ENCODE data around the gene SCP2. TPM values are rescaled to one million over a fixed set of nuclear protein-coding genes. Genes with fewer than 3 reads are reported as not detected.
"Not testable (repeated sequence)": the region's sequence is repeated elsewhere in the genome, so short reads cannot be mapped to it uniquely, and the experiment has no call there.

Gene SCP2
- total RNA-seq, 1 experiment from 2014 or later: 56.4 TPM

DNA sequence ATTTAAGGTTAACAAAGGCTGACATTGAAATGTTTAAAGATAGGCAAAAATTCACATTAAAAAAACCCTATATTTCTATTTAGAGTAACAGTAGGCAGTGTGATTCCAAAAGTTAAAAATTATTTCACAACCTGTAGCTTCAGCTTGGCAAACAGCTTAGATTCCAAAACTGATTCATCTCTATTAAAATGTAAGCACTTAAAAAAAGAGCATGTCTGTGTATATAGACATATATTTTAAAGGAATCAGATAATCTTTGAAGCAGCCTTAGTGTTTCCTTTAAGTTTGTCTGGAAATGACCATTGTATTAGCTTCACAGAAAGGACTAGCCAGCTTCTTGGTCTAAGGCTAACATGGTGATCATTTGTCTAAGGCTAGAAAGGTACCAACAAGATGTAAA lies 65.7 kb downstream of the SCP2 start:
- H3K27ac Mint-ChIP-seq; H3K36me3 Mint-ChIP-seq; H3K4me3 Mint-ChIP-seq; ATAC-seq; H3K4me1 Mint-ChIP-seq; POLR2A ChIA-PET; H3K27me3 Mint-ChIP-seq (ENCODE audit: low read depth); DNase-seq (ENCODE audit: low spot score): not testable (repeated sequence)
- peaks cover 12% of the 10 kb centered on the region for H3K9me3 Mint-ChIP-seq
- CTCF ChIA-PET: interaction anchor here (1.0 kb wide), 1 partner anchor 194 kb away, joined by 3 read pairs; no protein-coding TSS in a partner anchor

GRCh38 chr1:52994656-52995055 lies 67.6 kb downstream of the SCP2 start:
- Mint-ChIP-seq H3K4me1 (no peaks in the 10 kb centered on the region), H3K27me3 (ENCODE audit: low read depth) (no peaks in the 10 kb centered on the region), H3K27ac (no peak overlapping the region), H3K9me3 (peaks cover 12% of the 10 kb centered on the region), H3K4me3 (no peak overlapping the region), H3K36me3 (no peaks in the 10 kb centered on the region)
- no peak for DNase-seq (ENCODE audit: low spot score)
- TF ChIP-seq, protein P1, sequence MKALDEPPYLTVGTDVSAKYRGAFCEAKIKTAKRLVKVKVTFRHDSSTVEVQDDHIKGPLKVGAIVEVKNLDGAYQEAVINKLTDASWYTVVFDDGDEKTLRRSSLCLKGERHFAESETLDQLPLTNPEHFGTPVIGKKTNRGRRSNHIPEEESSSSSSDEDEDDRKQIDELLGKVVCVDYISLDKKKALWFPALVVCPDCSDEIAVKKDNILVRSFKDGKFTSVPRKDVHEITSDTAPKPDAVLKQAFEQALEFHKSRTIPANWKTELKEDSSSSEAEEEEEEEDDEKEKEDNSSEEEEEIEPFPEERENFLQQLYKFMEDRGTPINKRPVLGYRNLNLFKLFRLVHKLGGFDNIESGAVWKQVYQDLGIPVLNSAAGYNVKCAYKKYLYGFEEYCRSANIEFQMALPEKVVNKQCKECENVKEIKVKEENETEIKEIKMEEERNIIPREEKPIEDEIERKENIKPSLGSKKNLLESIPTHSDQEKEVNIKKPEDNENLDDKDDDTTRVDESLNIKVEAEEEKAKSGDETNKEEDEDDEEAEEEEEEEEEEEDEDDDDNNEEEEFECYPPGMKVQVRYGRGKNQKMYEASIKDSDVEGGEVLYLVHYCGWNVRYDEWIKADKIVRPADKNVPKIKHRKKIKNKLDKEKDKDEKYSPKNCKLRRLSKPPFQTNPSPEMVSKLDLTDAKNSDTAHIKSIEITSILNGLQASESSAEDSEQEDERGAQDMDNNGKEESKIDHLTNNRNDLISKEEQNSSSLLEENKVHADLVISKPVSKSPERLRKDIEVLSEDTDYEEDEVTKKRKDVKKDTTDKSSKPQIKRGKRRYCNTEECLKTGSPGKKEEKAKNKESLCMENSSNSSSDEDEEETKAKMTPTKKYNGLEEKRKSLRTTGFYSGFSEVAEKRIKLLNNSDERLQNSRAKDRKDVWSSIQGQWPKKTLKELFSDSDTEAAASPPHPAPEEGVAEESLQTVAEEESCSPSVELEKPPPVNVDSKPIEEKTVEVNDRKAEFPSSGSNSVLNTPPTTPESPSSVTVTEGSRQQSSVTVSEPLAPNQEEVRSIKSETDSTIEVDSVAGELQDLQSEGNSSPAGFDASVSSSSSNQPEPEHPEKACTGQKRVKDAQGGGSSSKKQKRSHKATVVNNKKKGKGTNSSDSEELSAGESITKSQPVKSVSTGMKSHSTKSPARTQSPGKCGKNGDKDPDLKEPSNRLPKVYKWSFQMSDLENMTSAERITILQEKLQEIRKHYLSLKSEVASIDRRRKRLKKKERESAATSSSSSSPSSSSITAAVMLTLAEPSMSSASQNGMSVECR (CRISPR knock-in tag; IDR thresholded peaks at IDR 0.05; ENCODE audit: borderline replicate concordance): no peak
- TF ChIP-seq CBFB (CRISPR knock-in tag; IDR thresholded peaks at IDR 0.05; ENCODE audit: low read depth): no peak
- no peak for TF ChIP-seq ZBTB21 (CRISPR knock-in tag; IDR thresholded peaks at IDR 0.05; ENCODE audit: borderline replicate concordance)
- TF ChIP-seq, protein P2, sequence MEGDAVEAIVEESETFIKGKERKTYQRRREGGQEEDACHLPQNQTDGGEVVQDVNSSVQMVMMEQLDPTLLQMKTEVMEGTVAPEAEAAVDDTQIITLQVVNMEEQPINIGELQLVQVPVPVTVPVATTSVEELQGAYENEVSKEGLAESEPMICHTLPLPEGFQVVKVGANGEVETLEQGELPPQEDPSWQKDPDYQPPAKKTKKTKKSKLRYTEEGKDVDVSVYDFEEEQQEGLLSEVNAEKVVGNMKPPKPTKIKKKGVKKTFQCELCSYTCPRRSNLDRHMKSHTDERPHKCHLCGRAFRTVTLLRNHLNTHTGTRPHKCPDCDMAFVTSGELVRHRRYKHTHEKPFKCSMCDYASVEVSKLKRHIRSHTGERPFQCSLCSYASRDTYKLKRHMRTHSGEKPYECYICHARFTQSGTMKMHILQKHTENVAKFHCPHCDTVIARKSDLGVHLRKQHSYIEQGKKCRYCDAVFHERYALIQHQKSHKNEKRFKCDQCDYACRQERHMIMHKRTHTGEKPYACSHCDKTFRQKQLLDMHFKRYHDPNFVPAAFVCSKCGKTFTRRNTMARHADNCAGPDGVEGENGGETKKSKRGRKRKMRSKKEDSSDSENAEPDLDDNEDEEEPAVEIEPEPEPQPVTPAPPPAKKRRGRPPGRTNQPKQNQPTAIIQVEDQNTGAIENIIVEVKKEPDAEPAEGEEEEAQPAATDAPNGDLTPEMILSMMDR (IDR thresholded peaks at IDR 0.05): no peak
- no peak for TF ChIP-seq FOXJ3 (CRISPR knock-in tag; IDR thresholded peaks at IDR 0.05; ENCODE audit: borderline replicate concordance)
- POLR2A ChIA-PET: no interaction called here
- CTCF ChIA-PET: no interaction called here
- ATAC-seq: no peak

- DNase-seq (ENCODE audit: low spot score) (no peak), ATAC-seq (no peak)
- POLR2A ChIA-PET: no interaction called here
- Mint-ChIP-seq H3K9me3 (peaks cover 8% of the 10 kb centered on the region), H3K27me3 (ENCODE audit: low read depth) (no peaks in the 10 kb centered on the region), H3K4me3 (no peak overlapping the region), H3K36me3 (no peaks in the 10 kb centered on the region), H3K27ac (no peak overlapping the region), H3K4me1 (no peaks in the 10 kb centered on the region)
- CTCF ChIA-PET: no interaction called here
- TF ChIP-seq ZNF423 (CRISPR knock-in tag; IDR thresholded peaks at IDR 0.05) (no peak), TP53 (CRISPR knock-in tag; IDR thresholded peaks at IDR 0.05) (no peak), ATF1 (CRISPR knock-in tag; IDR thresholded peaks at IDR 0.05) (no peak), TEAD1 (CRISPR knock-in tag; IDR thresholded peaks at IDR 0.05) (no peak), SP1 (CRISPR knock-in tag; conservative IDR thresholded peaks at IDR 0.05) (no peak), ZNF317 (CRISPR knock-in tag; IDR thresholded peaks at IDR 0.05; ENCODE audit: borderline replicate concordance, low read depth) (no peak)
- TF ChIP-seq, protein P3, sequence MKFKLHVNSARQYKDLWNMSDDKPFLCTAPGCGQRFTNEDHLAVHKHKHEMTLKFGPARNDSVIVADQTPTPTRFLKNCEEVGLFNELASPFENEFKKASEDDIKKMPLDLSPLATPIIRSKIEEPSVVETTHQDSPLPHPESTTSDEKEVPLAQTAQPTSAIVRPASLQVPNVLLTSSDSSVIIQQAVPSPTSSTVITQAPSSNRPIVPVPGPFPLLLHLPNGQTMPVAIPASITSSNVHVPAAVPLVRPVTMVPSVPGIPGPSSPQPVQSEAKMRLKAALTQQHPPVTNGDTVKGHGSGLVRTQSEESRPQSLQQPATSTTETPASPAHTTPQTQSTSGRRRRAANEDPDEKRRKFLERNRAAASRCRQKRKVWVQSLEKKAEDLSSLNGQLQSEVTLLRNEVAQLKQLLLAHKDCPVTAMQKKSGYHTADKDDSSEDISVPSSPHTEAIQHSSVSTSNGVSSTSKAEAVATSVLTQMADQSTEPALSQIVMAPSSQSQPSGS (CRISPR knock-in tag; IDR thresholded peaks at IDR 0.05; ENCODE audit: borderline replicate concordance, low read depth): no peak
- TF ChIP-seq, protein P4, sequence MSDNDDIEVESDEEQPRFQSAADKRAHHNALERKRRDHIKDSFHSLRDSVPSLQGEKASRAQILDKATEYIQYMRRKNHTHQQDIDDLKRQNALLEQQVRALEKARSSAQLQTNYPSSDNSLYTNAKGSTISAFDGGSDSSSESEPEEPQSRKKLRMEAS (CRISPR knock-in tag; IDR thresholded peaks at IDR 0.05): no peak
- TF ChIP-seq, protein P5, sequence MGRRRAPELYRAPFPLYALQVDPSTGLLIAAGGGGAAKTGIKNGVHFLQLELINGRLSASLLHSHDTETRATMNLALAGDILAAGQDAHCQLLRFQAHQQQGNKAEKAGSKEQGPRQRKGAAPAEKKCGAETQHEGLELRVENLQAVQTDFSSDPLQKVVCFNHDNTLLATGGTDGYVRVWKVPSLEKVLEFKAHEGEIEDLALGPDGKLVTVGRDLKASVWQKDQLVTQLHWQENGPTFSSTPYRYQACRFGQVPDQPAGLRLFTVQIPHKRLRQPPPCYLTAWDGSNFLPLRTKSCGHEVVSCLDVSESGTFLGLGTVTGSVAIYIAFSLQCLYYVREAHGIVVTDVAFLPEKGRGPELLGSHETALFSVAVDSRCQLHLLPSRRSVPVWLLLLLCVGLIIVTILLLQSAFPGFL (CRISPR knock-in tag; IDR thresholded peaks at IDR 0.05; ENCODE audit: borderline replicate concordance): no peak
- TF ChIP-seq, protein P6, sequence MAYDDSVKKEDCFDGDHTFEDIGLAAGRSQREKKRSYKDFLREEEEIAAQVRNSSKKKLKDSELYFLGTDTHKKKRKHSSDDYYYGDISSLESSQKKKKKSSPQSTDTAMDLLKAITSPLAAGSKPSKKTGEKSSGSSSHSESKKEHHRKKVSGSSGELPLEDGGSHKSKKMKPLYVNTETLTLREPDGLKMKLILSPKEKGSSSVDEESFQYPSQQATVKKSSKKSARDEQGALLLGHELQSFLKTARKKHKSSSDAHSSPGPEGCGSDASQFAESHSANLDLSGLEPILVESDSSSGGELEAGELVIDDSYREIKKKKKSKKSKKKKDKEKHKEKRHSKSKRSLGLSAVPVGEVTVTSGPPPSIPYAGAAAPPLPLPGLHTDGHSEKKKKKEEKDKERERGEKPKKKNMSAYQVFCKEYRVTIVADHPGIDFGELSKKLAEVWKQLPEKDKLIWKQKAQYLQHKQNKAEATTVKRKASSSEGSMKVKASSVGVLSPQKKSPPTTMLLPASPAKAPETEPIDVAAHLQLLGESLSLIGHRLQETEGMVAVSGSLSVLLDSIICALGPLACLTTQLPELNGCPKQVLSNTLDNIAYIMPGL (CRISPR knock-in tag; IDR thresholded peaks at IDR 0.05): no peak
- TF ChIP-seq, protein P7, sequence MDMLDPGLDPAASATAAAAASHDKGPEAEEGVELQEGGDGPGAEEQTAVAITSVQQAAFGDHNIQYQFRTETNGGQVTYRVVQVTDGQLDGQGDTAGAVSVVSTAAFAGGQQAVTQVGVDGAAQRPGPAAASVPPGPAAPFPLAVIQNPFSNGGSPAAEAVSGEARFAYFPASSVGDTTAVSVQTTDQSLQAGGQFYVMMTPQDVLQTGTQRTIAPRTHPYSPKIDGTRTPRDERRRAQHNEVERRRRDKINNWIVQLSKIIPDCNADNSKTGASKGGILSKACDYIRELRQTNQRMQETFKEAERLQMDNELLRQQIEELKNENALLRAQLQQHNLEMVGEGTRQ (CRISPR knock-in tag; IDR thresholded peaks at IDR 0.05): no peak
- TF ChIP-seq, protein P8, sequence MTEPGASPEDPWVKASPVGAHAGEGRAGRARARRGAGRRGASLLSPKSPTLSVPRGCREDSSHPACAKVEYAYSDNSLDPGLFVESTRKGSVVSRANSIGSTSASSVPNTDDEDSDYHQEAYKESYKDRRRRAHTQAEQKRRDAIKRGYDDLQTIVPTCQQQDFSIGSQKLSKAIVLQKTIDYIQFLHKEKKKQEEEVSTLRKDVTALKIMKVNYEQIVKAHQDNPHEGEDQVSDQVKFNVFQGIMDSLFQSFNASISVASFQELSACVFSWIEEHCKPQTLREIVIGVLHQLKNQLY (CRISPR knock-in tag; IDR thresholded peaks at IDR 0.05): no peak
Measured at GRCh38 chr1:52996653-52997052, 69.6 kb downstream of the SCP2 start.
